ENCODE results near the gene GTPBP8. TPM values are rescaled to one million over a fixed set of nuclear protein-coding genes. Genes with fewer than 3 reads are reported as not detected.

Gene GTPBP8
- total RNA-seq, 1 experiment from 2014 or later, result 29.8 TPM

DNA sequence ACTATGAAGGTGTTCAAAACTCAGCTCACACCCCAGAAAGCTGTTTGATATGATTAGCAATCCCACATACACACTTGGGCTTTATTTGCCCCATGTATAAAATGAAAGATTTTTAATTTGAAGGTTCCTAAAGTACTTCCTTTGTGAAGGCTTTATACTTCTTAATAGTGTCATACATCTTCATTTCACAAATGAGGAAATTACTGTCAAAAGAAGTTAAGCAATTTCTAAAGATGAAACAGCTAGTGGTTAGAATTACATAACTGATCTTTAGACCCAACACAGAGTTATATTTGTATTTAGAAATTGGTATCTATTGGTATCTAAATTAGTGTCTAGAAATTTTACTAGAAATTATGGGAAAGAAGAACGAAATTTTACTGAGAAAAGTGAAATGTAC lies 23.0 kb upstream of the GTPBP8 start:
- H2AFZ ChIP-seq (ENCODE audit: low read length), result no peak overlapping the region
- H2AK5ac ChIP-seq (ENCODE audit: insufficient read length, low read length), result no peak overlapping the region

More for the DNA sequence above, 23.0 kb upstream of the GTPBP8 start:
- Histone ChIP-seq H3K18ac (ENCODE audit: insufficient read length, low read depth, low read length) (no peak overlapping the region), H3K14ac (ENCODE audit: insufficient read depth, low read length) (no peak overlapping the region), H3K9me3 (ENCODE audit: control insufficient read depth, low read depth, low read length) (no peaks in the 10 kb centered on the region), H3K23me2 (ENCODE audit: insufficient read length, low read depth, low read length, poor library complexity, severe bottlenecking) (no peaks in the 10 kb centered on the region), H3K9ac (ENCODE audit: extremely low read depth, insufficient read length, low read length) (no peak overlapping the region), H4K8ac (replicated peaks; ENCODE audit: insufficient read length, low read depth, low read length) (no peak overlapping the region), H4K5ac (ENCODE audit: insufficient read length, low read depth, low read length) (no peak overlapping the region), H3K4me1 (ENCODE audit: insufficient read depth, low read length) (no peaks in the 10 kb centered on the region), H3K4ac (ENCODE audit: low read depth, low read length) (no peak overlapping the region), H3K27ac (ENCODE audit: insufficient read length, low read depth, low read length) (no peak overlapping the region), H3K79me1 (ENCODE audit: insufficient read depth, low read depth, low read length, poor library complexity, severe bottlenecking) (no peaks in the 10 kb centered on the region), H2BK20ac (ENCODE audit: low read depth, low read length, poor library complexity, severe bottlenecking) (no peak overlapping the region), H3K23ac (ENCODE audit: insufficient read length, low read depth, low read length) (no peak overlapping the region), H4K20me1 (ENCODE audit: control insufficient read depth, insufficient read depth, insufficient read length) (no peaks in the 10 kb centered on the region), H3K56ac (ENCODE audit: insufficient read length, low read depth, low read length) (no peak overlapping the region), H3K27me3 (ENCODE audit: insufficient read depth, low read length) (no peaks in the 10 kb centered on the region), H2BK120ac (ENCODE audit: low read depth, low read length, poor library complexity, severe bottlenecking) (no peak overlapping the region), H3T11ph (ENCODE audit: low read length) (no peak overlapping the region), H3K4me2 (ENCODE audit: insufficient read depth, insufficient read length, low read length) (no peak overlapping the region), H3K79me2 (ENCODE audit: insufficient read depth, low read length) (no peaks in the 10 kb centered on the region), H2BK12ac (ENCODE audit: insufficient read length, low read depth, low read length) (no peak overlapping the region), H4K91ac (ENCODE audit: insufficient read length, low read depth, low read length) (no peak overlapping the region), H2BK15ac (ENCODE audit: low read depth, low read length) (no peak overlapping the region), H2BK5ac (ENCODE audit: insufficient read length, low read length) (no peak overlapping the region)
- no peak for DNase-seq
- H3K4me1 Mint-ChIP-seq, result no peaks in the 10 kb centered on the region
- H3K27me3 Mint-ChIP-seq (ENCODE audit: low read depth), result peaks cover 5% of the 10 kb centered on the region; the same call in 1 of the 2 replicates
- no CpG with 5 or more reads among the region's 1 CpG for WGBS (ENCODE audit: extremely low coverage, insufficient read length, low lambda C conversion rate)
- H3K9me3 Mint-ChIP-seq, result peaks cover 23 to 25% of the 10 kb centered on the region in 2 experiments
- no peak overlapping the region for H3K4me3 Mint-ChIP-seq
- TF ChIP-seq, protein P1, sequence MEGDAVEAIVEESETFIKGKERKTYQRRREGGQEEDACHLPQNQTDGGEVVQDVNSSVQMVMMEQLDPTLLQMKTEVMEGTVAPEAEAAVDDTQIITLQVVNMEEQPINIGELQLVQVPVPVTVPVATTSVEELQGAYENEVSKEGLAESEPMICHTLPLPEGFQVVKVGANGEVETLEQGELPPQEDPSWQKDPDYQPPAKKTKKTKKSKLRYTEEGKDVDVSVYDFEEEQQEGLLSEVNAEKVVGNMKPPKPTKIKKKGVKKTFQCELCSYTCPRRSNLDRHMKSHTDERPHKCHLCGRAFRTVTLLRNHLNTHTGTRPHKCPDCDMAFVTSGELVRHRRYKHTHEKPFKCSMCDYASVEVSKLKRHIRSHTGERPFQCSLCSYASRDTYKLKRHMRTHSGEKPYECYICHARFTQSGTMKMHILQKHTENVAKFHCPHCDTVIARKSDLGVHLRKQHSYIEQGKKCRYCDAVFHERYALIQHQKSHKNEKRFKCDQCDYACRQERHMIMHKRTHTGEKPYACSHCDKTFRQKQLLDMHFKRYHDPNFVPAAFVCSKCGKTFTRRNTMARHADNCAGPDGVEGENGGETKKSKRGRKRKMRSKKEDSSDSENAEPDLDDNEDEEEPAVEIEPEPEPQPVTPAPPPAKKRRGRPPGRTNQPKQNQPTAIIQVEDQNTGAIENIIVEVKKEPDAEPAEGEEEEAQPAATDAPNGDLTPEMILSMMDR (conservative IDR thresholded peaks at IDR 0.05), result no peak
- peaks cover 14 to 21% (median 16%) of the 10 kb centered on the region in 3 experiments for H3K36me3 Mint-ChIP-seq (ENCODE audit: insufficient read depth in 1 of 3, low read depth in 3 of 3)
- no peak overlapping the region for H3K27ac Mint-ChIP-seq

Data from H9 (cell line).